GM12878 (cell line): Measurements from ENCODE around the gene MIAT. TPM values are rescaled to one million over a fixed set of nuclear protein-coding genes. Genes with fewer than 3 reads are reported as not detected.

ENCODE experiments used
- ATAC-seq: fragments of 200-7000 bp; cut with Tn5 transposase; 3 replicates; pipeline ENCODE4 v1.9.1; 2020; ENCODE audit warnings: mild to moderate bottlenecking, moderate library complexity
- BruUV-seq: library from RNA; stranded (reverse); fragments of 400-500 nt; replicated peaks from 2 replicates; lab custom pipeline; 2021; lab: Mats Ljungman, UMichigan
- CTCF ChIA-PET: fragments of 300-600 bp; sonication (Branson Sonifier 250); formaldehyde crosslinking; extraction: SDS; loops from one replicate; lab custom pipeline; 2021; ENCODE audit warnings: inconsistent platforms; lab: Yijun Ruan, JAX
- POLR2A ChIA-PET: fragments of 350-600 bp; formaldehyde crosslinking; extraction: SDS; loops from one replicate; lab custom pipeline; 2021; ENCODE audit warnings: inconsistent platforms; lab: Charles Lee
- RAD21 ChIA-PET: fragments of 300-600 bp; sonication (Branson Sonifier 250); formaldehyde crosslinking; loops from one replicate; lab custom pipeline; 2023; ENCODE audit warnings: antibody characterized with exemption; ENCODE audit not compliant: unreplicated experiment; lab: Charles Lee
- SMC1A ChIA-PET: fragments of 300-600 bp; sonication (Branson Sonifier 250); formaldehyde crosslinking; loops from one replicate; lab custom pipeline; 2023; ENCODE audit not compliant: unreplicated experiment, uncharacterized antibody; lab: Charles Lee
- DNase-seq: peaks from one replicate; pipeline ENCODE4 v3.0.0-alpha.2; 2011; ENCODE audit warnings: low read depth, low spot score
- FAIRE-seq: peaks from 3 replicates; lab custom pipeline; 2011; peaks lifted over from hg19 to GRCh38; lab: Jason Lieb, UNC
- H2AFZ ChIP-seq: 2 replicates; pipeline ENCODE4 v1.6.0; 2011; ENCODE audit warnings: low read depth, low read length, control low read depth; ENCODE audit not compliant: control insufficient read depth
- H3K27ac ChIP-seq: 2 replicates; pipeline ENCODE4 v1.5.1; 2011; ENCODE audit warnings: control low read depth; ENCODE audit not compliant: control insufficient read depth, insufficient read depth
- H3K27me3 ChIP-seq, 2 experiments: replicated peaks in 1 of 2; 2 replicates each; pipeline versions ENCODE4 v1.6.0 to v1.6.1; 2011; ENCODE audit warnings: low read length in 1 of 2; ENCODE audit not compliant: control insufficient read depth in 2 of 2, insufficient read depth in 2 of 2
- H3K36me3 ChIP-seq, 2 experiments: 2 replicates each; pipeline ENCODE4 v1.5.1; 2011; ENCODE audit warnings: low read length in 1 of 2; ENCODE audit not compliant: control insufficient read depth in 2 of 2, insufficient read depth in 2 of 2
- H3K4me1 ChIP-seq: 2 replicates; pipeline ENCODE4 v1.6.1; 2011; ENCODE audit warnings: mild to moderate bottlenecking, low read length, moderate library complexity, mixed read lengths; ENCODE audit not compliant: control insufficient read depth, insufficient read depth
- H3K4me2 ChIP-seq: 2 replicates; pipeline ENCODE4 v1.6.0; 2011; ENCODE audit warnings: control low read depth; ENCODE audit not compliant: control insufficient read depth, insufficient read depth
- H3K4me3 ChIP-seq: fragments of 200-600 bp; sonication (generic); 2 replicates; pipeline ENCODE4 v1.5.1; 2016
- H3K79me2 ChIP-seq: 2 replicates; pipeline ENCODE4 v1.6.0; 2011; ENCODE audit warnings: low read length; ENCODE audit not compliant: control insufficient read depth, insufficient read depth
- H3K9ac ChIP-seq: 2 replicates; pipeline ENCODE4 v1.8.0; 2011; ENCODE audit warnings: low read length, control low read depth, mixed read lengths; ENCODE audit not compliant: control insufficient read depth, insufficient read depth
- H3K9me3 ChIP-seq: replicated peaks from 3 replicates; pipeline ENCODE4 v1.5.1; 2011; ENCODE audit warnings: mild to moderate bottlenecking, low read length; ENCODE audit not compliant: control insufficient read depth, insufficient read depth
- H4K20me1 ChIP-seq: 2 replicates; pipeline ENCODE4 v1.6.0; 2011; ENCODE audit not compliant: control insufficient read depth, insufficient read depth
- BMI1 ChIP-seq: fragments of 450-650 bp; IDR thresholded peaks from 2 replicates; pipeline ENCODE4 v1.6.1; 2016; ENCODE audit warnings: mild to moderate bottlenecking, moderate library complexity, borderline replicate concordance
- IKZF2 ChIP-seq, 2 experiments: fragments of 450-650 bp; IDR thresholded peaks; 2 replicates each; pipeline ENCODE4 v1.6.1; 2017; ENCODE audit warnings: mild to moderate bottlenecking in 2 of 2, moderate library complexity in 2 of 2
- IRF4 ChIP-seq: IDR thresholded peaks from 2 replicates; pipeline ENCODE4 v1.6.1; 2011; ENCODE audit warnings: low read depth, low read length
- MTA2 ChIP-seq: fragments of 450-650 bp; IDR thresholded peaks from 2 replicates; pipeline ENCODE4 v1.6.1; 2016; ENCODE audit warnings: low read depth, mild to moderate bottlenecking, moderate library complexity
- POLR2AphosphoS5 ChIP-seq: IDR thresholded peaks from 2 replicates; pipeline ENCODE4 v1.6.1; 2011; ENCODE audit warnings: mild to moderate bottlenecking, low read length, inconsistent platforms
- SIX5 ChIP-seq: IDR thresholded peaks from 2 replicates; pipeline ENCODE4 v1.6.1; 2011; ENCODE audit warnings: mild to moderate bottlenecking, low read depth, low read length, moderate library complexity; ENCODE audit not compliant: severe bottlenecking
- SMAD1 ChIP-seq: fragments of 450-650 bp; IDR thresholded peaks from 2 replicates; pipeline ENCODE4 v1.6.1; 2018; ENCODE audit warnings: mild to moderate bottlenecking, low read depth; ENCODE audit not compliant: partially characterized antibody
- STAT1 ChIP-seq: fragments of 450-650 bp; conservative IDR thresholded peaks from 2 replicates; pipeline ENCODE4 v1.6.1; 2014; ENCODE audit warnings: antibody characterized with exemption, mild to moderate bottlenecking
- WRNIP1 ChIP-seq: IDR thresholded peaks from 2 replicates; pipeline ENCODE4 v1.6.1; 2011; ENCODE audit warnings: low read depth, low read length, improper control_type of control experiment, borderline replicate concordance
- ZNF24 ChIP-seq: fragments of 450-650 bp; IDR thresholded peaks from 2 replicates; pipeline ENCODE4 v1.6.1; 2017; ENCODE audit warnings: antibody characterized with exemption, mild to moderate bottlenecking
- WGBS: methylation state at CpG from one replicate; pipeline ENCODE4 v1.1.6; 2016; ENCODE audit warnings: low lambda C conversion rate; ENCODE audit not compliant: insufficient replicate concordance, insufficient coverage; ENCODE audit errors: missing lambda C conversion rate; 5-methylcytosine and 5-hydroxymethylcytosine counted together
- in situ Hi-C: fragments of 300-500 bp; cut with MboI; formaldehyde crosslinking; loops from 9 replicates; pipeline ENCODE4 v1.14.3; 2018; ENCODE audit warnings: mixed read lengths
- intact Hi-C: fragments of 100-400 bp; cut with micrococcal nuclease; formaldehyde crosslinking; loops from one replicate; pipeline ENCODE4 v1.14.2; 2022; ENCODE audit not compliant: unreplicated experiment
- polyA plus RNA-seq, 11 experiments: library from polyadenylated mRNA; depleted of rRNA in 4 of 11; unstranded in 6 of 11; stranded (reverse) in 5 of 11; fragments of >200 nt; fragmentation: Nextera tagmentation in 4 of 11; fragmentation: Illumina TruSeq in 1 of 11; extraction: Ambion mirVana in 4 of 11; extraction: Trizol in 1 of 11; gene quantifications; 1 replicate in 1 of 11; 2 replicates in 10 of 11; pipeline versions ENCODE4 v1.2.1 to v1.2.3, GENCODE V29; 2011 to 2016; ENCODE audit warnings: inconsistent platforms in 2 of 11, missing spikeins in 2 of 11, low read depth in 1 of 11
- total RNA-seq, 4 experiments: library from RNA; depleted of rRNA in 3 of 4; stranded (reverse); fragments of >200 nt in 3 of 4; fragmentation: Illumina TruSeq in 1 of 4; extraction: Trizol in 1 of 4; gene quantifications; 2 replicates each; pipeline versions ENCODE4 v1.2.1 to v1.2.3, GENCODE V29; 2013 to 2021
- TF ChIP-seq, protein P1 (sequence below): fragments of 450-650 bp; IDR thresholded peaks from 2 replicates; pipeline ENCODE4 v1.6.1; 2017; ENCODE audit warnings: antibody characterized with exemption, mild to moderate bottlenecking, moderate library complexity
- TF ChIP-seq, protein P2 (sequence below): fragments of 450-650 bp; formaldehyde crosslinking; IDR thresholded peaks from 2 replicates; pipeline ENCODE4 v1.5.0; 2022; ENCODE audit warnings: mild to moderate bottlenecking, missing genetic modification characterization

MIAT gene
- total and polyA plus RNA-seq, 10 of the 15 experiments (the other 5 are each of a cell fraction or from before 2014, with no cell fraction given) = 0.39 to 13.7 (median 4.6) TPM

DNA sequence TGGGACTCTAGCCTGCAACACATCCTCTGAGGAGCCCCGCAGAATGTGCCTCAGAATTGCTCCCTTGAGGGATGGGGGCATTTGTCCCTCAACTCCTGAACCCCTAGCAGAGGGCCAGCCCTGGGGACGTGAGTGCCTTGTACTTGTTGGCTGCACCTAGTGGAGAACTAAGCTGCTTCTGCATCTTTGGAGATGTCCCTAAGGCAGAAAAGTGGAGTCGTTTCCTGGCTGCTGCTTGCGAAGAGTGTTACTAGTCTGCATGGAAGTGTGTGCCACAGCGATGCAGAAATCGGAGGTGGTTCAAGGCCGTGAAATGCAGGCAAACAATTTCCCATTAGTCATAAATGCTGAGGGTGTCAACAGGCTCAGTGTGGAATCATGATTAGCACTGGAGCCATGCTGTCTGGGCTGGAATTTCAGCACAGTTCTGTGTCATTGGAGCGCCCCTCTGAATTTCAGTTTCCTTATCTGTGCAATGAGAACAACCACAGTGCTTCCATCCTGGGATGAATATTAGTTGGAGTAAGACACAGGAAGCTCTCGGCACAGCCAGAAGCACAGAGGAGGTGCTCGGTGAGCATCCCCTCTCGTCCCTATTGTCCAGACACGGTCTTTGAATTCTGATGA lies 56.5 kb downstream of the MIAT start:
- no peaks in the 10 kb centered on the region for H3K27me3 ChIP-seq
- ChIA-PET RAD21 (no interaction called here), POLR2A (no interaction called here), CTCF (interaction anchor here (0.7 kb wide), 1 partner anchor 235 kb away, joined by 3 read pairs; no protein-coding TSS in a partner anchor)
- no peak for DNase-seq
- H3K27ac ChIP-seq = no peak overlapping the region
- 79% methylated on average over 12 of the region's 12 CpGs for WGBS
- FAIRE-seq = no peak
- H3K4me2 ChIP-seq = no peak overlapping the region
- H3K79me2 ChIP-seq = no peaks in the 10 kb centered on the region
- no TSS peak for BruUV-seq
- in situ Hi-C loops = no loop called here
- TF ChIP-seq MTA2 (no peak), IKZF2 (IDR thresholded peaks at IDR 0.05) (no peak), IRF4 (no peak), SMAD1 (no peak), ZNF24 (no peak)
- TF ChIP-seq, all 136 proteins: peak for 0
- no peaks in the 10 kb centered on the region for H3K9me3 ChIP-seq
- no peaks in the 10 kb centered on the region for H4K20me1 ChIP-seq
- no peak overlapping the region for H3K9ac ChIP-seq
- H3K36me3 ChIP-seq = peaks cover 0 to 1% of the 10 kb centered on the region in 2 experiments; a peak in 2 of 4 replicates
- ATAC-seq = no peak
- H3K4me3 ChIP-seq = no peak overlapping the region
- intact Hi-C loops = no loop called here
- H3K4me1 ChIP-seq = peaks cover 36% of the 10 kb centered on the region
- SMC1A ChIA-PET = no interaction called here
- H2AFZ ChIP-seq = no peak overlapping the region

DNA sequence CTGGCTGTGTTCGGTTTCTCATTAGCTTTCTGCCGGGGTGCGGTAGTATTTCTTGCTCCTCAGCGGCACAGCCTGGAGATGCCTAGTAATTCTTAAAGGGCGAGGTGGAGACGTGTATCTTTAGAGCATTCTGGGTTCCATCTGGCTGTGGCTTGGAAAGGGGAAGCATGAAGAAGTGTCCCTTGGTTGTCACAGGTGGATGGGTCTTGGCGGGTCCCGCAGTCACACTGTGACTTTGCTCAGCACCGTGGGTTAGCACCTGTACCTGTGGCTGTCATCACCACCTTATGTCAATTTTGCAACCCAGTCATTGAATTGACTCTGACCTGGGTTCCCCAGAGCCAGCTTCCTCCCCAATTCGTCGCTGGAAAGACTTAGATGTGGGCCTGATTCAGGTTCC lies 57.6 kb downstream of the MIAT start:
- in situ Hi-C loops (no loop called here), intact Hi-C loops (no loop called here)
- no peaks in the 10 kb centered on the region for H3K27me3 ChIP-seq
- no peaks in the 10 kb centered on the region for H3K9me3 ChIP-seq
- ChIA-PET RAD21 (no interaction called here), POLR2A (no interaction called here), SMC1A (no interaction called here), CTCF (no interaction called here)
- H3K4me2 ChIP-seq = no peak overlapping the region
- H3K9ac ChIP-seq = no peak overlapping the region
- FAIRE-seq (no peak), DNase-seq (no peak), ATAC-seq (no peak)
- no TSS peak for BruUV-seq
- H3K4me3 ChIP-seq = no peak overlapping the region
- H4K20me1 ChIP-seq = no peaks in the 10 kb centered on the region
- H3K27ac ChIP-seq = no peak overlapping the region
- H2AFZ ChIP-seq = no peak overlapping the region
- H3K36me3 ChIP-seq = peaks cover 1 to 2% of the 10 kb centered on the region in 2 experiments; a peak in 2 of 4 replicates
- H3K4me1 ChIP-seq = peaks cover 25% of the 10 kb centered on the region
- 81% methylated on average over 11 of the region's 11 CpGs for whole genome bisulfite sequencing
- H3K79me2 ChIP-seq = no peaks in the 10 kb centered on the region
- no peak for TF ChIP-seq WRNIP1
- no peak for TF ChIP-seq BMI1
- TF ChIP-seq, protein P1, sequence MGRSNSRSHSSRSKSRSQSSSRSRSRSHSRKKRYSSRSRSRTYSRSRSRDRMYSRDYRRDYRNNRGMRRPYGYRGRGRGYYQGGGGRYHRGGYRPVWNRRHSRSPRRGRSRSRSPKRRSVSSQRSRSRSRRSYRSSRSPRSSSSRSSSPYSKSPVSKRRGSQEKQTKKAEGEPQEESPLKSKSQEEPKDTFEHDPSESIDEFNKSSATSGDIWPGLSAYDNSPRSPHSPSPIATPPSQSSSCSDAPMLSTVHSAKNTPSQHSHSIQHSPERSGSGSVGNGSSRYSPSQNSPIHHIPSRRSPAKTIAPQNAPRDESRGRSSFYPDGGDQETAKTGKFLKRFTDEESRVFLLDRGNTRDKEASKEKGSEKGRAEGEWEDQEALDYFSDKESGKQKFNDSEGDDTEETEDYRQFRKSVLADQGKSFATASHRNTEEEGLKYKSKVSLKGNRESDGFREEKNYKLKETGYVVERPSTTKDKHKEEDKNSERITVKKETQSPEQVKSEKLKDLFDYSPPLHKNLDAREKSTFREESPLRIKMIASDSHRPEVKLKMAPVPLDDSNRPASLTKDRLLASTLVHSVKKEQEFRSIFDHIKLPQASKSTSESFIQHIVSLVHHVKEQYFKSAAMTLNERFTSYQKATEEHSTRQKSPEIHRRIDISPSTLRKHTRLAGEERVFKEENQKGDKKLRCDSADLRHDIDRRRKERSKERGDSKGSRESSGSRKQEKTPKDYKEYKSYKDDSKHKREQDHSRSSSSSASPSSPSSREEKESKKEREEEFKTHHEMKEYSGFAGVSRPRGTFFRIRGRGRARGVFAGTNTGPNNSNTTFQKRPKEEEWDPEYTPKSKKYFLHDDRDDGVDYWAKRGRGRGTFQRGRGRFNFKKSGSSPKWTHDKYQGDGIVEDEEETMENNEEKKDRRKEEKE = no peak
- no peak for TF ChIP-seq POLR2AphosphoS5
- no peak for TF ChIP-seq SIX5
- TF ChIP-seq STAT1 = no peak
- TF ChIP-seq, protein P2, sequence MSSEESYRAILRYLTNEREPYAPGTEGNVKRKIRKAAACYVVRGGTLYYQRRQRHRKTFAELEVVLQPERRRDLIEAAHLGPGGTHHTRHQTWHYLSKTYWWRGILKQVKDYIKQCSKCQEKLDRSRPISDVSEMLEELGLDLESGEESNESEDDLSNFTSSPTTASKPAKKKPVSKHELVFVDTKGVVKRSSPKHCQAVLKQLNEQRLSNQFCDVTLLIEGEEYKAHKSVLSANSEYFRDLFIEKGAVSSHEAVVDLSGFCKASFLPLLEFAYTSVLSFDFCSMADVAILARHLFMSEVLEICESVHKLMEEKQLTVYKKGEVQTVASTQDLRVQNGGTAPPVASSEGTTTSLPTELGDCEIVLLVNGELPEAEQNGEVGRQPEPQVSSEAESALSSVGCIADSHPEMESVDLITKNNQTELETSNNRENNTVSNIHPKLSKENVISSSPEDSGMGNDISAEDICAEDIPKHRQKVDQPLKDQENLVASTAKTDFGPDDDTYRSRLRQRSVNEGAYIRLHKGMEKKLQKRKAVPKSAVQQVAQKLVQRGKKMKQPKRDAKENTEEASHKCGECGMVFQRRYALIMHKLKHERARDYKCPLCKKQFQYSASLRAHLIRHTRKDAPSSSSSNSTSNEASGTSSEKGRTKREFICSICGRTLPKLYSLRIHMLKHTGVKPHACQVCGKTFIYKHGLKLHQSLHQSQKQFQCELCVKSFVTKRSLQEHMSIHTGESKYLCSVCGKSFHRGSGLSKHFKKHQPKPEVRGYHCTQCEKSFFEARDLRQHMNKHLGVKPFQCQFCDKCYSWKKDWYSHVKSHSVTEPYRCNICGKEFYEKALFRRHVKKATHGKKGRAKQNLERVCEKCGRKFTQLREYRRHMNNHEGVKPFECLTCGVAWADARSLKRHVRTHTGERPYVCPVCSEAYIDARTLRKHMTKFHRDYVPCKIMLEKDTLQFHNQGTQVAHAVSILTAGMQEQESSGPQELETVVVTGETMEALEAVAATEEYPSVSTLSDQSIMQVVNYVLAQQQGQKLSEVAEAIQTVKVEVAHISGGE (CRISPR knock-in tag) = no peak
